HepG2 (cell line): ENCODE data around the gene TPPP2. TPM values are rescaled to one million over a fixed set of nuclear protein-coding genes. Genes with fewer than 3 reads are reported as not detected.

ENCODE experiments used
- AGO2 ChIP-seq: fragments of 200-400 bp; formaldehyde crosslinking; optimal IDR thresholded peaks from 2 replicates; pipeline ENCODE3; 2017; ENCODE audit warnings: mild to moderate bottlenecking, low read depth, low read length, moderate library complexity
- ARNT2 ChIP-seq: sonication (generic); formaldehyde crosslinking; IDR thresholded peaks from 2 replicates; pipeline ENCODE4 v1.8.0; 2022; ENCODE audit warnings: mild to moderate bottlenecking, low read depth, missing genetic modification reagents, moderate library complexity
- ELF4 ChIP-seq: sonication (generic); formaldehyde crosslinking; IDR thresholded peaks from 2 replicates; pipeline ENCODE4 v1.5.0; 2020; ENCODE audit warnings: missing genetic modification reagents, mild to moderate bottlenecking, moderate library complexity, borderline replicate concordance
- EZH2 ChIP-seq: conservative IDR thresholded peaks from 2 replicates; pipeline ENCODE4 v1.6.1; 2012; ENCODE audit warnings: mild to moderate bottlenecking, low read depth, low read length, moderate library complexity
- GLI4 ChIP-seq: sonication (generic); formaldehyde crosslinking; IDR thresholded peaks from 2 replicates; pipeline ENCODE4 v1.5.1; 2020; ENCODE audit warnings: missing genetic modification reagents, mild to moderate bottlenecking, moderate library complexity, borderline replicate concordance
- HES4 ChIP-seq: sonication (generic); formaldehyde crosslinking; IDR thresholded peaks from 2 replicates; pipeline ENCODE4 v1.9.0; 2021; ENCODE audit warnings: mild to moderate bottlenecking, missing genetic modification reagents, borderline replicate concordance
- IKZF4 ChIP-seq: sonication (generic); formaldehyde crosslinking; IDR thresholded peaks from 2 replicates; pipeline ENCODE4 v1.5.1; 2020; ENCODE audit warnings: borderline replicate concordance, mild to moderate bottlenecking, low read depth, missing genetic modification reagents; ENCODE audit errors: not compliant biosample characterization
- KDM2A ChIP-seq: sonication (generic); formaldehyde crosslinking; IDR thresholded peaks from 2 replicates; pipeline ENCODE4 v1.4.0; 2020; ENCODE audit warnings: low read depth, missing genetic modification reagents, borderline replicate concordance
- KDM5B ChIP-seq: sonication (generic); formaldehyde crosslinking; IDR thresholded peaks from 2 replicates; pipeline ENCODE4 v1.4.0; 2020; ENCODE audit warnings: missing genetic modification reagents, mild to moderate bottlenecking, borderline replicate concordance
- KLF11 ChIP-seq: IDR thresholded peaks from 2 replicates; pipeline ENCODE4 v1.6.1; 2016; ENCODE audit warnings: missing compliant biosample characterization
- SOX5 ChIP-seq: IDR thresholded peaks from 2 replicates; pipeline ENCODE4 v1.6.1; 2016; ENCODE audit warnings: borderline replicate concordance
- SP5 ChIP-seq: IDR thresholded peaks from 2 replicates; pipeline ENCODE4 v1.6.1; 2016; ENCODE audit warnings: low read depth, borderline replicate concordance
- TMF1 ChIP-seq: sonication (generic); formaldehyde crosslinking; IDR thresholded peaks from 2 replicates; pipeline ENCODE4 v1.8.1; 2022; ENCODE audit warnings: low read depth, missing genetic modification reagents
- TOE1 ChIP-seq: sonication (generic); formaldehyde crosslinking; IDR thresholded peaks from 2 replicates; pipeline ENCODE4 v1.4.0; 2020; ENCODE audit warnings: mild to moderate bottlenecking, missing genetic modification reagents
- ZBTB38 ChIP-seq: sonication (generic); formaldehyde crosslinking; IDR thresholded peaks from 2 replicates; pipeline ENCODE4 v1.5.1; 2020; ENCODE audit warnings: mild to moderate bottlenecking, missing genetic modification reagents
- ZFY ChIP-seq: sonication (generic); formaldehyde crosslinking; IDR thresholded peaks from 2 replicates; pipeline ENCODE4 v1.4.0; 2020; ENCODE audit warnings: missing genetic modification reagents
- ZNF253 ChIP-seq: sonication (generic); formaldehyde crosslinking; IDR thresholded peaks from 2 replicates; pipeline ENCODE4 v1.8.0; 2022; ENCODE audit warnings: mild to moderate bottlenecking, missing genetic modification reagents, borderline replicate concordance
- ZNF33B ChIP-seq: sonication (generic); formaldehyde crosslinking; IDR thresholded peaks from 2 replicates; pipeline ENCODE4 v1.5.1; 2020; ENCODE audit warnings: mild to moderate bottlenecking, missing genetic modification reagents
- ZNF510 ChIP-seq: sonication (generic); formaldehyde crosslinking; IDR thresholded peaks from 2 replicates; pipeline ENCODE4 v1.4.0; 2020; ENCODE audit warnings: low read depth, mild to moderate bottlenecking, missing genetic modification reagents
- ZNF607 ChIP-seq: sonication (generic); formaldehyde crosslinking; IDR thresholded peaks from 2 replicates; pipeline ENCODE4 v1.5.1; 2020; ENCODE audit warnings: missing genetic modification reagents, mild to moderate bottlenecking, borderline replicate concordance
- ZSCAN20 ChIP-seq: sonication (generic); formaldehyde crosslinking; IDR thresholded peaks from 2 replicates; pipeline ENCODE4 v1.4.0; 2020; ENCODE audit warnings: missing genetic modification reagents, mild to moderate bottlenecking, borderline replicate concordance
- ZSCAN21 ChIP-seq: sonication (generic); formaldehyde crosslinking; IDR thresholded peaks from 2 replicates; pipeline ENCODE4 v1.8.0; 2022; ENCODE audit warnings: mild to moderate bottlenecking, missing genetic modification reagents, moderate library complexity, borderline replicate concordance
- polyA plus RNA-seq, 8 experiments: library from polyadenylated mRNA; depleted of rRNA in 3 of 8; stranded (reverse) in 7 of 8; unstranded in 1 of 8; fragments of >200 nt; fragmentation: Illumina TruSeq in 4 of 8; extraction: Trizol in 4 of 8; gene quantifications; 2 replicates each; pipeline versions ENCODE4 v1.2.1 to v1.2.3, GENCODE V29; 2011 to 2016; ENCODE audit warnings: low read depth in 4 of 8, missing spikeins in 1 of 8, mixed read lengths in 1 of 8; ENCODE audit not compliant: insufficient read depth in 1 of 8
- total RNA-seq, 5 experiments: library from RNA; depleted of rRNA; stranded (reverse); fragments of >200 nt; fragmentation: Illumina TruSeq; extraction: Trizol; gene quantifications; 2 replicates each; pipeline ENCODE4 v1.2.3, GENCODE V29; 2016; ENCODE audit warnings: low read depth in 1 of 5
- TF ChIP-seq, protein P1 (sequence below): sonication (generic); formaldehyde crosslinking; IDR thresholded peaks from 2 replicates; pipeline ENCODE4 v1.5.0; 2020; ENCODE audit warnings: missing genetic modification reagents
- TF ChIP-seq, protein P2 (sequence below): sonication (generic); formaldehyde crosslinking; IDR thresholded peaks from 2 replicates; pipeline ENCODE4 v1.5.0; 2020; ENCODE audit warnings: mild to moderate bottlenecking, missing genetic modification reagents
- TF ChIP-seq, protein P3 (sequence below): IDR thresholded peaks from 2 replicates; pipeline ENCODE4 v1.6.1; 2016; ENCODE audit warnings: missing biosample characterization, missing genetic modification reagents, low read depth
- TF ChIP-seq, protein P4 (sequence below): sonication (generic); formaldehyde crosslinking; IDR thresholded peaks from 2 replicates; pipeline ENCODE4 v1.5.1; 2020; ENCODE audit warnings: missing genetic modification reagents, mild to moderate bottlenecking, borderline replicate concordance

The TPPP2 gene
- total and polyA plus RNA-seq, 2 of the 13 experiments (the other 11 are each of a cell fraction or from before 2014, with no cell fraction given) = 0.58 to 4.2 TPM

DNA sequence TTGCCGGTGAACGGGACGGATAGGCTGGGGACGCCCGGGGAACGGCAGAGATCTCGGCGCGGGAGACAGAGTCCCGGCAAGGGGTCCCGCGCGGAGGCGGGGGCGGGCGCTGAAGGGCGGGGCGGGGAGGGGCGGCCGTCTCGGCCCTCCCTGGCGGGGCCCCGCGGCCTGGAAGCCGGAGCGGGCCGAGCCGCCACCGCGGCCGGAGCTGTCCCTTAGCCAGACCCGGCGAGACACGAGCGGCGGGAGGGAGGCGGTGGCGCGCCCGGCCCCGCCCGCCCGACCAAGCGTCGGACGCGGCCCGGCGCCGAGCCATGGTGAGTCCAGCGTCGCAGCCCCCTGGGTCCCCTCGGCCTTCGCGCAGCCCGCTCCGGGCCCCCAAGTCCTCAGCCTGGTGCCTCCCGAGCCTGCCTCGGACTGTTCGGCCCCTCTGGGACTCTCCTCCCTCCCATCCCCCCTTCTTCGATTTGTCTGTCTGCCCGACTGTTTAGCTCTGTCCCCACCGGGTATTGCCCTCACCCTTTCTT, 40.1 kb downstream of the TPPP2 start, which contains the start of gene ARHGEF40 (continued):
- TF ChIP-seq GLI4 (CRISPR knock-in tag) (0 out of 2 replicates have a peak, but pooled peaks have one; percentile 21), ZSCAN21 (CRISPR knock-in tag) (peak; percentile 60; the same call in 1 of the 2 replicates), SP5 (CRISPR knock-in tag) (no peak), SOX5 (CRISPR knock-in tag) (0 out of 2 replicates have a peak, but pooled peaks have one; percentile 15), ZFY (CRISPR knock-in tag) (peak; percentile 74), KLF11 (CRISPR knock-in tag) (0 out of 2 replicates have a peak, but pooled peaks have one; percentile 18), ZNF510 (CRISPR knock-in tag) (no peak), ZNF33B (CRISPR knock-in tag) (0 out of 2 replicates have a peak, but pooled peaks have one; percentile 11), ZNF607 (CRISPR knock-in tag) (peak; percentile 12), IKZF4 (CRISPR knock-in tag) (peak; percentile 64), EZH2 (no peak), TOE1 (CRISPR knock-in tag) (no peak), ELF4 (CRISPR knock-in tag) (0 out of 2 replicates have a peak, but pooled peaks have one; percentile 5), ZNF253 (CRISPR knock-in tag) (0 out of 2 replicates have a peak, but pooled peaks have one; percentile 28), KDM5B (0 out of 2 replicates have a peak, but pooled peaks have one; percentile 7), AGO2 (no peak), HES4 (CRISPR knock-in tag) (0 out of 2 replicates have a peak, but pooled peaks have one; percentile 78), ZSCAN20 (CRISPR knock-in tag) (no peak), TMF1 (0 out of 2 replicates have a peak, but pooled peaks have one; percentile 83), ARNT2 (CRISPR knock-in tag) (peak; percentile 83), ZBTB38 (CRISPR knock-in tag) (0 out of 2 replicates have a peak, but pooled peaks have one; percentile 9), KDM2A (CRISPR knock-in tag) (peak; percentile 31; the same call in 1 of the 2 replicates)
- TF ChIP-seq, protein P1, sequence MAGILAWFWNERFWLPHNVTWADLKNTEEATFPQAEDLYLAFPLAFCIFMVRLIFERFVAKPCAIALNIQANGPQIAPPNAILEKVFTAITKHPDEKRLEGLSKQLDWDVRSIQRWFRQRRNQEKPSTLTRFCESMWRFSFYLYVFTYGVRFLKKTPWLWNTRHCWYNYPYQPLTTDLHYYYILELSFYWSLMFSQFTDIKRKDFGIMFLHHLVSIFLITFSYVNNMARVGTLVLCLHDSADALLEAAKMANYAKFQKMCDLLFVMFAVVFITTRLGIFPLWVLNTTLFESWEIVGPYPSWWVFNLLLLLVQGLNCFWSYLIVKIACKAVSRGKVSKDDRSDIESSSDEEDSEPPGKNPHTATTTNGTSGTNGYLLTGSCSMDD (CRISPR knock-in tag) = no peak
- TF ChIP-seq, protein P2, sequence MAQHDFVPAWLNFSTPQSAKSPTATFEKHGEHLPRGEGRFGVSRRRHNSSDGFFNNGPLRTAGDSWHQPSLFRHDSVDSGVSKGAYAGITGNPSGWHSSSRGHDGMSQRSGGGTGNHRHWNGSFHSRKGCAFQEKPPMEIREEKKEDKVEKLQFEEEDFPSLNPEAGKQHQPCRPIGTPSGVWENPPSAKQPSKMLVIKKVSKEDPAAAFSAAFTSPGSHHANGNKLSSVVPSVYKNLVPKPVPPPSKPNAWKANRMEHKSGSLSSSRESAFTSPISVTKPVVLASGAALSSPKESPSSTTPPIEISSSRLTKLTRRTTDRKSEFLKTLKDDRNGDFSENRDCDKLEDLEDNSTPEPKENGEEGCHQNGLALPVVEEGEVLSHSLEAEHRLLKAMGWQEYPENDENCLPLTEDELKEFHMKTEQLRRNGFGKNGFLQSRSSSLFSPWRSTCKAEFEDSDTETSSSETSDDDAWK (CRISPR knock-in tag) = no peak
- TF ChIP-seq, protein P3, sequence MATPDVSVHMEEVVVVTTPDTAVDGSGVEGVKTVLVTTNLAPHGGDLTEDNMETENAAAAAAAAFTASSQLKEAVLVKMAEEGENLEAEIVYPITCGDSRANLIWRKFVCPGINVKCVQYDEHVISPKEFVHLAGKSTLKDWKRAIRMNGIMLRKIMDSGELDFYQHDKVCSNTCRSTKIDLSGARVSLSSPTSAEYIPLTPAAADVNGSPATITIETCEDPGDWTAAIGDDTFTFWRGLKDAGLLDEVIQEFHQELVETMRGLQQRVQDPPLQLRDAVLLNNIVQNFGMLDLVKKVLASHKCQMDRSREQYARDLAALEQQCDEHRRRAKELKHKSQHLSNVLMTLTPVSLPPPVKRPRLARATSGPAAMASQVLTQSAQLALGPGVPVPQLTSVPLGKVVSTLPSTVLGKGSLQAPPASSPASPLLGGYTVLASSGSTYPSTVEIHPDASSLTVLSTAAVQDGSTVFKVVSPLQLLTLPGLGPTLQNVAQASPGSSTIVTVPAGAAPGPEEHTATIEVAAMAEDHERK (CRISPR knock-in tag) = no peak
- TF ChIP-seq, protein P4, sequence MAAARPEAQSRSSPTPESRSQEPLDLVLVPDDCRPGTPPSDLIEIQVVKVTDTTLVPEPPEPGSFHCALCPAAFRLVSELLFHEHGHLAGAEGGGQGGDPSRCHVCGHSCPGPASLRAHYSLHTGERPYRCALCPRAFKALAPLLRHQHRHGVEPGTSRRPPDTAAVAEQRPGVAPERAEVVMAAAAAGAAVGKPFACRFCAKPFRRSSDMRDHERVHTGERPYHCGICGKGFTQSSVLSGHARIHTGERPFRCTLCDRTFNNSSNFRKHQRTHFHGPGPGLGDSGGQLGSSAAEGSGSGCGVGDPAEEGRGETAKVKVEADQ (CRISPR knock-in tag) = peak; percentile 89; the same call in 1 of the 2 replicates
